ENCODE results near the gene CALML3. TPM values are rescaled to one million over a fixed set of nuclear protein-coding genes. Genes with fewer than 3 reads are reported as not detected.
"Not testable (repeated sequence)": the region's sequence is repeated elsewhere in the genome, so short reads cannot be mapped to it uniquely, and the experiment has no call there.

Gene CALML3
- total RNA-seq, 1 donor from 2014 or later: not detected

DNA sequence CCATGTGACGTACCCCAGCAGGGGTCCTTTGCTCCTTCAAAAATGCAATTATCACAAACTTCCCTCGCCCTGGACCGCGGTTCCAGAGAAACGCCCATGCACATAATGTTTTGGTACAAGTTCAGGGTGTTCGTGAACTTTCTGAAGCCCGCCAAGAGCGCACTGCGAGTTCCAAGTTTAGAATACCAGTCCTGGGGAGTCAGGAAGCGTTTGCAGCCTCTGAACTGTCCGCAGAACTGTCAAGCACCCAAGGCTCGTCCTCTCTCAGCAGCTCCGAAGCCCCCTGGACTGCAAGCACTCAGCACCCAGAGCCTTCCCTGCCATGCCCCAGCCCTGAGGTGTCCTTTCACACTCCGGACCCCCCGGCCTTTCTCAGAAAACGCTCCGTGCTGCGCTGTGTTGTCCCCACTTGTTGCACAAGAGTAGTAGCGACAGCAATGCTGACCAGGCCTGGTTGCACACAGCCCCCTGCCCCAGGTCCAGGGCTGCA lies 30.3 kb downstream of the CALML3 start:
- Mint-ChIP-seq H3K36me3 (ENCODE audit: low read depth) (no peaks in the 10 kb centered on the region), H3K4me3 (ENCODE audit: unreplicated experiment) (no peak overlapping the region), H3K27ac (ENCODE audit: unreplicated experiment) (no peak overlapping the region), H3K9me3 (ENCODE audit: low read depth) (no peaks in the 10 kb centered on the region), H3K4me1 (ENCODE audit: low read depth) (peaks cover 28% of the 10 kb centered on the region), H3K27me3 (ENCODE audit: low read depth) (no peaks in the 10 kb centered on the region)
- peak; percentile 69 for DNase-seq (ENCODE audit: low spot score)
- TF ChIP-seq, protein P1, sequence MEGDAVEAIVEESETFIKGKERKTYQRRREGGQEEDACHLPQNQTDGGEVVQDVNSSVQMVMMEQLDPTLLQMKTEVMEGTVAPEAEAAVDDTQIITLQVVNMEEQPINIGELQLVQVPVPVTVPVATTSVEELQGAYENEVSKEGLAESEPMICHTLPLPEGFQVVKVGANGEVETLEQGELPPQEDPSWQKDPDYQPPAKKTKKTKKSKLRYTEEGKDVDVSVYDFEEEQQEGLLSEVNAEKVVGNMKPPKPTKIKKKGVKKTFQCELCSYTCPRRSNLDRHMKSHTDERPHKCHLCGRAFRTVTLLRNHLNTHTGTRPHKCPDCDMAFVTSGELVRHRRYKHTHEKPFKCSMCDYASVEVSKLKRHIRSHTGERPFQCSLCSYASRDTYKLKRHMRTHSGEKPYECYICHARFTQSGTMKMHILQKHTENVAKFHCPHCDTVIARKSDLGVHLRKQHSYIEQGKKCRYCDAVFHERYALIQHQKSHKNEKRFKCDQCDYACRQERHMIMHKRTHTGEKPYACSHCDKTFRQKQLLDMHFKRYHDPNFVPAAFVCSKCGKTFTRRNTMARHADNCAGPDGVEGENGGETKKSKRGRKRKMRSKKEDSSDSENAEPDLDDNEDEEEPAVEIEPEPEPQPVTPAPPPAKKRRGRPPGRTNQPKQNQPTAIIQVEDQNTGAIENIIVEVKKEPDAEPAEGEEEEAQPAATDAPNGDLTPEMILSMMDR (IDR thresholded peaks at IDR 0.05): no peak

DNA sequence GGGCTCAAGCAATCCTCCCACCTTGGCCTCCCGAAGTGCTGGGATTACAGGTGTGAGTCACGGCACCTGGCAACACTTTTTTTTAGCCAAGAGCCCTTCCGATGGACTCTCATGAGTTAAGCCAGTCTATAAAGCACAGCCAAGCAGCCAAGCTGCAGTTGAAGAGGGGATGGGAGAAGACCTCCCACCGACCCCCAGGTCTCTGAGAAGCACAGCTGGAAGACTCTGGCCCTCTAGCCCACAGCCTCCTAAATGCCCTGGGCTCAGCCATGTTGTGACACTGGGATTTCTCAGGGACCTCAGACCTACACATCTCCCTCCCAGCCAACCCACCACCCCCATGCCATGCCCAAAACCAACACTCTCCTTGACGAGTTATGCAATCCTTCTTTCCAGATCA lies 31.1 kb downstream of the CALML3 start:
- peak; percentile 37 for DNase-seq (ENCODE audit: low spot score)
- TF ChIP-seq, protein P1 (IDR thresholded peaks at IDR 0.05): no peak
- no peaks in the 10 kb centered on the region for H3K27me3 Mint-ChIP-seq (ENCODE audit: low read depth)
- no peaks in the 10 kb centered on the region for H3K9me3 Mint-ChIP-seq (ENCODE audit: low read depth)
- no peaks in the 10 kb centered on the region for H3K36me3 Mint-ChIP-seq (ENCODE audit: low read depth)
- H3K4me1 Mint-ChIP-seq (ENCODE audit: low read depth): peaks cover 35% of the 10 kb centered on the region
- H3K27ac Mint-ChIP-seq (ENCODE audit: unreplicated experiment): no peak overlapping the region
- no peak overlapping the region for H3K4me3 Mint-ChIP-seq (ENCODE audit: unreplicated experiment)

DNA sequence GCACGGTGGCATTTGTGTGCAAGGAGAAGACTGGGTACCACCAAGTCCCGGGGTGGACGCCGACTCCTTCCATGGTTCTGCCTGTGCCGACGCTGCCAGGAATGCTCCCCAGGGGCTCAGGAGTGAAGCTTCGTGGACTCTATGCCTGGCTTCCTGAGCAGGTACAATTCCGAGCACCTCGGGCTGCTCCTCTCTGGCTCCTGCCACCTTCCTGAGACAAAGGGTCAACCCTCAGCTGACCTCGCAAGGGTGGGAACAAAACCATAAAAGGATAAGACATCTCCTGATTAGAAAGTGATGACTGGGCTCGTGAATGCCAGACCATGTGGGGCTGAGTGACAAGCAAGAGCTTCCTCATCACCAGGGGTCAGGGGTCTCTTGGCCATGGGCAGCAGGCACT lies 31.8 kb downstream of the CALML3 start:
- Mint-ChIP-seq H3K4me1 (ENCODE audit: low read depth) (peaks cover 35% of the 10 kb centered on the region), H3K27ac (ENCODE audit: unreplicated experiment) (no peak overlapping the region)

DNA sequence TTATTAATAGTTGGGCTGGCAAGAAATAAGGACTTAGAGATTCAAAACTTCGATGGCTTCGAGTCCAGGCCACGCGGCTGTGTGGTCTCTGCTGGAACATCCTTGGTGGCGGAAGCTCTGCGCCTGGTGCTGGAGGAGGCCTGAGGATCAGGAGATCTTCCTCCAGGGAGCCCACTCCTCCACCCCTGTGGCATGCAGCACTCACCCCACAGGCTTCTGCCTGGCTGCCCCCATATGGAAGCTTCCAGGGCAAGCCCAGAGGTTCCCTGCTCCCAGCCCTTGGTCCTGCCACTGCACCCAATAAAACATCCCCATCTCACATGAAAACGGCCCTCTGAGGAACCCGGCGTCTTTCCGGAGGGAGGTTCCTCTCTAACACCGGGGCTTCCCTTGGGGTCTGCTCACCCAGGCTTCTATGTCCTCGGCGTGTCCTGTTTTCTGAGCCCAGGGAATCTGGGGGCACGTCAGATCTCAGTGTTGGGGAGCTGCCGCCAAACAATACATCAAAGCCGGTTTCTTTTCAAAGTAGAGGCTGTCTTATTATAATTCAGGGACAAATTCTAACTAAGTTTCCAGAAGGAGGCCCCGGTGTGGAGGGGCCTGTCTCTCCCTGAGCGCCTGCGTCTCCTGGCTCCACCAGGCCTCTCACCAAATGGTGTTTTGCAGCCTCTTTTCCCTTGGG lies 32.4 kb downstream of the CALML3 start:
- no peaks in the 10 kb centered on the region for H3K9me3 Mint-ChIP-seq (ENCODE audit: low read depth)
- peaks cover 33% of the 10 kb centered on the region for H3K4me1 Mint-ChIP-seq (ENCODE audit: low read depth)
- no peak overlapping the region for H3K4me3 Mint-ChIP-seq (ENCODE audit: unreplicated experiment)
- TF ChIP-seq, protein P1 (IDR thresholded peaks at IDR 0.05): no peak
- DNase-seq (ENCODE audit: low spot score): peak; percentile 77
- H3K27ac Mint-ChIP-seq (ENCODE audit: unreplicated experiment): no peak overlapping the region
- no peaks in the 10 kb centered on the region for H3K27me3 Mint-ChIP-seq (ENCODE audit: low read depth)
- no peaks in the 10 kb centered on the region for H3K36me3 Mint-ChIP-seq (ENCODE audit: low read depth)

More for the DNA sequence above, 31.8 kb downstream of the CALML3 start:
- H3K9me3 Mint-ChIP-seq (ENCODE audit: low read depth): no peaks in the 10 kb centered on the region
- H3K27me3 Mint-ChIP-seq (ENCODE audit: low read depth): no peaks in the 10 kb centered on the region
- TF ChIP-seq, protein P1 (IDR thresholded peaks at IDR 0.05): no peak
- H3K4me3 Mint-ChIP-seq (ENCODE audit: unreplicated experiment): no peak overlapping the region
- peak; percentile 53 for DNase-seq (ENCODE audit: low spot score)
- H3K36me3 Mint-ChIP-seq (ENCODE audit: low read depth): no peaks in the 10 kb centered on the region

DNA sequence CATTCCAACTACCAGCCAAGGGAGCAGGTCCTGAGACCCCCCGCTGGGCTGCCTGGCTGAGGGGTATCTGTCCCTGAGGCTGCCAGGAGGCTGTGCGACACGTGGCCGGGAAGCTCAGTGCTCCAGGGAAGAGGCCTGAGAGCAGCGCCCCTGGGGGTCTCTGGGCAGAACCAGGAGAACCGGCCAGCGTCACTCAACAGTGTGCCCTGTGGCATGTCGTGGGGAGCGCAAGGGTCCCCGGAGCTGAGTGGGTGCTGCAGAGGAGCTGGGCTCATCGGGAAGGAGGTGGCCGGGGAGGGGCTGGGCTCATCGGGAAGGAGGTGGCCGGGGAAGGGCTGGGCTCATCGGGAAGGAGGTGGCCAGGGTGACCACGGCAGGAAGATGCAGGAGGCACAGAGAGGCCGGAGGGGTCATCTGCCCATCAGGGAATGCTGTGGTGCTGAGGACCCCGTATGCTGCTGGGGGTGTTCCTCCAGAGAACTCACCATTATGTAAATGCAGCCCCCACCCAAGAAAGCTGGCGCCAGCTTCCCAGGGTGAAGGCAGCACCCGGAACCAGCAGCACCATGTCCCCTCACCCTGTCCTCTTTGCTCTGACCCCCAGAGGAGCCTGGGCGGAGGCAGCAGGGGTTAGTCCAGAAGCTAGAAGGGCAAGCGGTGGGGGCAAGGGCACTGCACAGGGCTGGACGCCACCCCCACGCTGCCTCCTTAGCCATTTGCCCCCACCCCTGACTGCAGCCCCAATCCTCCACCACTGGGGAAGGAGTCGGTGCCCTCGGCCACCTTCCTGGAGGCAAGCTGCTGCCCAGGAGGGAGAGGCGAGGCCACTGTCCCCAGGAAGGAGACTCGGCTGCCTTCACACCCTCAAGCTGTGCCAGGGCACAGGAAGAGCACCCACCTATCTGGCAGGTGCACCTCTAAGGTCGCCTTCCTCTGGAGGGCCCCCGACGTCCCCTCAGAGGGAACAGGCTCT lies 33.3 kb downstream of the CALML3 start:
- H3K4me3 Mint-ChIP-seq (ENCODE audit: unreplicated experiment): no peak overlapping the region
- no peak overlapping the region for H3K27ac Mint-ChIP-seq (ENCODE audit: unreplicated experiment)
- TF ChIP-seq, protein P1 (IDR thresholded peaks at IDR 0.05): no peak
- DNase-seq (ENCODE audit: low spot score): peak; percentile 92
- H3K4me1 Mint-ChIP-seq (ENCODE audit: low read depth): peaks cover 32% of the 10 kb centered on the region
- no peaks in the 10 kb centered on the region for H3K36me3 Mint-ChIP-seq (ENCODE audit: low read depth)
- no peaks in the 10 kb centered on the region for H3K27me3 Mint-ChIP-seq (ENCODE audit: low read depth)
- no peaks in the 10 kb centered on the region for H3K9me3 Mint-ChIP-seq (ENCODE audit: low read depth)

DNA sequence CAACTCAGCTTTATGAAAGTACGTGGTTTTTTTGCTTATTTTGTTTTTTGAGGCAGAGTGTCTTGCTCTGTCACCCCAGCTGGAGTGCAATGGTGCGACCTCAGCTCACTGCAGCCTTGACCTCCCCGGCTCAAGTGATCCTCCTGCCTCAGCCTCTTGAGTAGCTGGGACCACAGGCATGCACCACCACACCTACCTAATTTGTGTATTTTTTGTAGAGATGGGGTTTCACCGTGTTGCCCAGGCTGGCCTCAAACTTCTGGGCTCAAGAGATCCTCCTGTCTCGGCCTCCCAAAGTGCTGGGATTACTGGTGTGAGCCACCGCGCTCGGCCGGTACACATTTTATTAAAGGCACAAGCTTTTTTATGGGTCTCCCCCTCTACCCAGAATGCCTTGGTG lies 34.3 kb downstream of the CALML3 start:
- peak; percentile 15 for DNase-seq (ENCODE audit: low spot score)
- H3K9me3 Mint-ChIP-seq (ENCODE audit: low read depth); H3K27me3 Mint-ChIP-seq (ENCODE audit: low read depth); H3K27ac Mint-ChIP-seq (ENCODE audit: unreplicated experiment); H3K36me3 Mint-ChIP-seq (ENCODE audit: low read depth); H3K4me3 Mint-ChIP-seq (ENCODE audit: unreplicated experiment): not testable (repeated sequence)
- H3K4me1 Mint-ChIP-seq (ENCODE audit: low read depth): peaks cover 38% of the 10 kb centered on the region
